Naive thymus-derived CD4-positive, alpha-beta T cell (primary cell): ENCODE data around the gene TGM2. TPM values are rescaled to one million over a fixed set of nuclear protein-coding genes. Genes with fewer than 3 reads are reported as not detected.

Experiments
- ATAC-seq: fragments of 150-1000 bp; cut with Tn5 transposase; 2 replicates; pipeline ENCODE4 v1.10.0; 2021; ENCODE audit warnings: mild to moderate bottlenecking, moderate library complexity
- CTCF ChIA-PET: fragments of 350-600 bp; sonication (Branson Sonifier 250); formaldehyde crosslinking; loops from one replicate; lab custom pipeline; 2021; ENCODE audit warnings: antibody characterized with exemption; lab: Charles Lee
- POLR2A ChIA-PET: fragments of 350-600 bp; sonication (Branson Sonifier 250); formaldehyde crosslinking; loops from one replicate; lab custom pipeline; 2021; ENCODE audit warnings: antibody characterized with exemption, inconsistent platforms; lab: Charles Lee
- DNase-seq, 9 donors: peaks; one replicate each; pipeline versions ENCODE4 v3.0.0 to v3.0.0-alpha.2; 2020 to 2022; ENCODE audit warnings: mixed read lengths in 1 of 9
- H3K27ac ChIP-seq: one replicate; pipeline ENCODE4 v1.7.0; 2013; ENCODE audit warnings: mild to moderate bottlenecking, low read depth, low read length, moderate library complexity
- H3K27me3 ChIP-seq, 2 donors: one replicate each; pipeline ENCODE4 v1.7.0; 2013; ENCODE audit warnings: low read length in 2 of 2, mild to moderate bottlenecking in 2 of 2, moderate library complexity in 2 of 2; ENCODE audit not compliant: control insufficient read depth in 2 of 2, insufficient read depth in 2 of 2
- H3K36me3 ChIP-seq, 3 experiments: 1 replicate in 2 of 3; 2 replicates in 1 of 3; pipeline ENCODE4 v1.7.0; 2013; ENCODE audit warnings: low read length in 3 of 3, mild to moderate bottlenecking in 3 of 3, moderate library complexity in 1 of 3; ENCODE audit not compliant: insufficient read depth in 3 of 3, control insufficient read depth in 2 of 3
- H3K4me1 ChIP-seq, 2 donors: one replicate each; pipeline ENCODE4 v1.7.0; 2013; ENCODE audit warnings: low read length in 2 of 2, mild to moderate bottlenecking in 2 of 2, moderate library complexity in 1 of 2; ENCODE audit not compliant: control insufficient read depth in 2 of 2, insufficient read depth in 2 of 2
- H3K4me3 ChIP-seq: 2 replicates; pipeline ENCODE4 v1.7.0; 2013; ENCODE audit warnings: mild to moderate bottlenecking, low read length
- H3K9me3 ChIP-seq, 3 experiments: 1 replicate in 2 of 3; 2 replicates in 1 of 3; pipeline ENCODE4 v1.7.0; 2013; ENCODE audit warnings: low read length in 3 of 3; ENCODE audit not compliant: control insufficient read depth in 2 of 3
- H3K27ac Mint-ChIP-seq, 9 donors: one replicate each; pipeline ENCODE4 v1.8.0; 2020 to 2022; ENCODE audit warnings: mixed read lengths in 9 of 9, mild to moderate bottlenecking in 8 of 9, moderate library complexity in 5 of 9, inconsistent platforms in 2 of 9
- H3K27me3 Mint-ChIP-seq, 5 donors: one replicate each; pipeline ENCODE4 v1.8.0; 2021 to 2022; ENCODE audit warnings: mixed read lengths in 5 of 5, mild to moderate bottlenecking in 1 of 5
- H3K36me3 Mint-ChIP-seq, 5 donors: one replicate each; pipeline ENCODE4 v1.8.0; 2020 to 2022; ENCODE audit warnings: mixed read lengths in 5 of 5, mild to moderate bottlenecking in 3 of 5, inconsistent platforms in 1 of 5
- H3K4me1 Mint-ChIP-seq, 7 donors: one replicate each; pipeline ENCODE4 v1.8.0; 2020 to 2022; ENCODE audit warnings: mixed read lengths in 7 of 7, mild to moderate bottlenecking in 3 of 7, inconsistent platforms in 1 of 7
- H3K4me3 Mint-ChIP-seq, 10 donors: one replicate each; pipeline ENCODE4 v1.8.0; 2020 to 2022; ENCODE audit warnings: mild to moderate bottlenecking in 10 of 10, mixed read lengths in 10 of 10, moderate library complexity in 6 of 10, inconsistent platforms in 2 of 10
- H3K9me3 Mint-ChIP-seq, 11 donors: one replicate each; pipeline ENCODE4 v1.8.0; 2020 to 2022; ENCODE audit warnings: mixed read lengths in 11 of 11, mild to moderate bottlenecking in 4 of 11, inconsistent platforms in 1 of 11, moderate library complexity in 1 of 11
- intact Hi-C, 2 donors: fragments of 100-400 bp; cut with micrococcal nuclease; formaldehyde crosslinking; loops; one replicate each; pipeline ENCODE4 v1.15.1; 2023
- polyA plus RNA-seq, 2 donors: library from polyadenylated mRNA; unstranded; fragments of 300-500 nt; fragmentation: Illumina TruSeq; gene quantifications; one replicate each; pipeline ENCODE4 v1.2.3, GENCODE V29; 2021
- total RNA-seq, 6 experiments: library from RNA in 5 of 6; stranded (reverse) in 5 of 6; gene quantifications; 1 replicate in 5 of 6; 2 replicates in 1 of 6; pipeline ENCODE4 v1.2.3 and lab custom pipeline; 2021 to 2026

The TGM2 gene
- total and polyA plus RNA-seq, 7 experiments from 2014 or later: 0.11 to 0.94 (median 0.19) TPM; not detected in 2

- ATAC-seq: no peak
- no peak overlapping the region for H3K27ac Mint-ChIP-seq
- no peaks in the 10 kb centered on the region for H3K36me3 Mint-ChIP-seq
- H3K4me3 Mint-ChIP-seq: no peak overlapping the region
- no peak for DNase-seq
- peaks cover 0 to 4% (median 0%) of the 10 kb centered on the region in 7 donors for H3K4me1 Mint-ChIP-seq
- no peaks in the 10 kb centered on the region for H3K9me3 ChIP-seq
- no peaks in the 10 kb centered on the region for H3K4me1 ChIP-seq
- H3K36me3 ChIP-seq: no peaks in the 10 kb centered on the region
- peaks cover 0 to 19% (median 12%) of the 10 kb centered on the region in 5 donors for H3K27me3 Mint-ChIP-seq
- no peak overlapping the region for H3K4me3 ChIP-seq
- peaks cover 0 to 2% (median 0%) of the 10 kb centered on the region in 11 donors for H3K9me3 Mint-ChIP-seq
- intact Hi-C loops: no loop called here
- no peaks in the 10 kb centered on the region for H3K27me3 ChIP-seq
- no peak overlapping the region for H3K27ac ChIP-seq
- POLR2A ChIA-PET: no interaction called here
- CTCF ChIA-PET: interaction anchor here (1.4 kb wide), 1 partner anchor 10 kb away, joined by 8 read pairs; no protein-coding TSS in a partner anchor
Measured at GRCh38 chr20:38210741-38211140, 45.7 kb upstream of the TGM2 start.

- Mint-ChIP-seq H3K9me3 (peaks cover 0 to 2% (median 0%) of the 10 kb centered on the region in 11 donors), H3K4me3 (no peak overlapping the region), H3K4me1 (peaks cover 0 to 4% (median 0%) of the 10 kb centered on the region in 7 donors), H3K27ac (no peak overlapping the region), H3K36me3 (no peaks in the 10 kb centered on the region), H3K27me3 (peaks cover 0 to 19% (median 15%) of the 10 kb centered on the region in 5 donors)
- no peak for ATAC-seq
- no peaks in the 10 kb centered on the region for H3K9me3 ChIP-seq
- no peaks in the 10 kb centered on the region for H3K36me3 ChIP-seq
- intact Hi-C loops: no loop called here
- no peak overlapping the region for H3K27ac ChIP-seq
- ChIA-PET CTCF (no interaction called here), POLR2A (no interaction called here)
- H3K4me3 ChIP-seq: no peak overlapping the region
- no peaks in the 10 kb centered on the region for H3K27me3 ChIP-seq
- no peaks in the 10 kb centered on the region for H3K4me1 ChIP-seq
- no peak for DNase-seq
Measured at GRCh38 chr20:38209736-38210405, 44.8 kb upstream of the TGM2 start.

GRCh38 chr20:38209054-38209675, 44.1 kb upstream of the TGM2 start:
- no peaks in the 10 kb centered on the region for H3K27me3 ChIP-seq
- Mint-ChIP-seq H3K4me3 (no peak overlapping the region), H3K9me3 (peaks cover 0 to 2% (median 0%) of the 10 kb centered on the region in 11 donors), H3K4me1 (peaks cover 0 to 4% (median 0%) of the 10 kb centered on the region in 7 donors), H3K27ac (no peak overlapping the region), H3K27me3 (peaks cover 0 to 24% (median 15%) of the 10 kb centered on the region in 5 donors), H3K36me3 (no peaks in the 10 kb centered on the region)
- ATAC-seq (no peak), DNase-seq (no peak)
- H3K27ac ChIP-seq: no peak overlapping the region
- no peaks in the 10 kb centered on the region for H3K9me3 ChIP-seq
- no peak overlapping the region for H3K4me3 ChIP-seq
- ChIA-PET POLR2A (no interaction called here), CTCF (no interaction called here)
- H3K36me3 ChIP-seq: no peaks in the 10 kb centered on the region
- intact Hi-C loops: no loop called here
- no peaks in the 10 kb centered on the region for H3K4me1 ChIP-seq

GRCh38 chr20:38208523-38208922, 43.5 kb upstream of the TGM2 start:
- Histone ChIP-seq H3K4me3 (no peak overlapping the region), H3K9me3 (no peaks in the 10 kb centered on the region), H3K27me3 (no peaks in the 10 kb centered on the region), H3K36me3 (no peaks in the 10 kb centered on the region), H3K27ac (no peak overlapping the region), H3K4me1 (no peaks in the 10 kb centered on the region)
- intact Hi-C loops: no loop called here
- no peak for ATAC-seq
- Mint-ChIP-seq H3K27ac (no peak overlapping the region), H3K4me3 (no peak overlapping the region), H3K27me3 (peaks cover 0 to 29% (median 15%) of the 10 kb centered on the region in 5 donors), H3K36me3 (no peaks in the 10 kb centered on the region), H3K4me1 (peaks cover 0 to 4% (median 0%) of the 10 kb centered on the region in 7 donors), H3K9me3 (peaks cover 0 to 2% (median 0%) of the 10 kb centered on the region in 11 donors)
- no peak for DNase-seq
- ChIA-PET CTCF (interaction anchor here (0.7 kb wide), 1 partner anchor 13 kb away, joined by 3 read pairs; no protein-coding TSS in a partner anchor), POLR2A (no interaction called here)

GRCh38 chr20:38208088-38208487, 43.0 kb upstream of the TGM2 start:
- Mint-ChIP-seq H3K4me1 (peaks cover 0 to 4% (median 0%) of the 10 kb centered on the region in 7 donors), H3K27me3 (peaks cover 0 to 33% (median 15%) of the 10 kb centered on the region in 5 donors), H3K36me3 (no peaks in the 10 kb centered on the region), H3K4me3 (no peak overlapping the region), H3K9me3 (peaks cover 0 to 2% (median 0%) of the 10 kb centered on the region in 11 donors), H3K27ac (no peak overlapping the region)
- ChIA-PET CTCF (interaction anchor here (0.7 kb wide), 1 partner anchor 13 kb away, joined by 3 read pairs; no protein-coding TSS in a partner anchor), POLR2A (no interaction called here)
- no peak for DNase-seq
- Histone ChIP-seq H3K27ac (no peak overlapping the region), H3K36me3 (no peaks in the 10 kb centered on the region), H3K9me3 (no peaks in the 10 kb centered on the region), H3K4me1 (no peaks in the 10 kb centered on the region), H3K4me3 (no peak overlapping the region), H3K27me3 (no peaks in the 10 kb centered on the region)
- no peak for ATAC-seq
- intact Hi-C loops: no loop called here

- H3K36me3 ChIP-seq: no peaks in the 10 kb centered on the region
- no peaks in the 10 kb centered on the region for H3K4me1 ChIP-seq
- ATAC-seq (no peak), DNase-seq (no peak)
- CTCF ChIA-PET: interaction anchor here (0.7 kb wide), 1 partner anchor 13 kb away, joined by 3 read pairs; no protein-coding TSS in a partner anchor
- Mint-ChIP-seq H3K9me3 (peaks cover 0 to 2% (median 0%) of the 10 kb centered on the region in 11 donors), H3K36me3 (no peaks in the 10 kb centered on the region), H3K27me3 (peaks cover 0 to 34% (median 15%) of the 10 kb centered on the region in 5 donors), H3K4me3 (no peak overlapping the region), H3K27ac (no peak overlapping the region), H3K4me1 (peaks cover 0 to 4% (median 0%) of the 10 kb centered on the region in 7 donors)
- intact Hi-C loops: no loop called here
- no peak overlapping the region for H3K27ac ChIP-seq
- no peaks in the 10 kb centered on the region for H3K27me3 ChIP-seq
- POLR2A ChIA-PET: no interaction called here
- H3K9me3 ChIP-seq: no peaks in the 10 kb centered on the region
- H3K4me3 ChIP-seq: no peak overlapping the region
Measured at GRCh38 chr20:38207621-38208020, 42.6 kb upstream of the TGM2 start.
